Cardiac septum (tissue), 1 donor: Measurements from ENCODE around the gene TYW5. TPM values are rescaled to one million over a fixed set of nuclear protein-coding genes. Genes with fewer than 3 reads are reported as not detected.

Experiments
- DNase-seq: peaks from one replicate; pipeline ENCODE4 v3.0.0-alpha.2; 2020; ENCODE audit warnings: low spot score
- intact Hi-C: fragments of 100-400 bp; cut with DNase I; formaldehyde crosslinking; loops from one replicate; pipeline ENCODE4 v1.14.0; 2022
- total RNA-seq: library from RNA; stranded (reverse); fragmentation: NEBNext Ultra II Directional; extraction: Animal tissue kit (Norgen Biotek cat#: 25700); gene quantifications from one replicate; pipeline ENCODE4 v1.2.1, GENCODE V29; 2021
- donor health status: DM: no; HTN: no; CAD: no.

Gene TYW5
- total RNA-seq, 1 donor from 2014 or later: 3.1 TPM

DNA sequence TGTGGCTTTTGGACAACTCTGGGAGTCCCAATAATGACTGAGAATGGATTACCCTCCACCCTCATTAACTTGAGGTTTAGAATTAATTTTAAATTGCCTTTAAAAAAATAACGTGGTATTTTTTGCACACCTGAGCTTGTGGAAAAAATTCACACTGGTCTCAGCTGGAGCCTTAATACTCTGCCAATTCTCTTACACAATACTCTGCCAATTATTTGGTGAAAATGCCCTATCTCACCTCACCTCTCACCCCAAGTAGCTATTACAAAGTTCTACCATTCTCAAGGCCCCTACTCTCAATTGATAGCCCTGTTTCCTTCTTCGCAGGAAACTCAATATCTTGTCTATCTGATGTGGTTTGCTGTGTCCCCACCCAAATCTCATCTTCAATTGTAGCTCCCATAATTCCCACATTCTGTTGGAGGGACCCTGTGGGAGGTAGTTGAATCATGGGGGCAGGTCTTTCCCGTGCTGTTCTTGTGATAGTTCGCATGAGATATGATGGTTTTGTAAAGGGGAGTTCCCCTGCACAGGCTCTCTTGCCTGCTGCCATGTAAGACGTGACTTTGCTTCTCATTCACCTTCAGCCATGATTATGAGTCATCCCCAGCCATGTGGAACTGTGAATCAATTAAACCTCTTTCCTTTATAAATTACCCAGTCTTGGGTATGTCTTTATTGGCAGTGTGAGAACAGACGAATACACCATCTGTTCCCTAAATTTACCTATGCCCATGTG, 71.6 kb downstream of the TYW5 start:
- DNase-seq: no peak
- intact Hi-C loops: no loop called here

GRCh38 chr2:199882667-199883066, 72.6 kb downstream of the TYW5 start:
- DNase-seq: no peak
- intact Hi-C loops: no loop called here

Other genes with a start within 250 kb of the TYW5 start
- gene FTCDNL1, start 104.3 kb downstream of the TYW5 start, total RNA-seq: 2.3 TPM
- 8.7 TPM for gene C2orf69, start 44.2 kb downstream of the TYW5 start, total RNA-seq
- gene MAIP1, start 91 bp upstream of the TYW5 start, total RNA-seq: 20.6 TPM